Prostate gland (tissue), 2 donors: ENCODE measurements around the gene FTCD. TPM values are rescaled to one million over a fixed set of nuclear protein-coding genes. Genes with fewer than 3 reads are reported as not detected.
"Not testable (repeated sequence)": the region's sequence is repeated elsewhere in the genome, so short reads cannot be mapped to it uniquely, and the experiment has no call there.

ENCODE experiments used
- DNase-seq: peaks from one replicate; pipeline ENCODE4 v3.0.0-alpha.2; 2019; ENCODE audit warnings: low spot score
- H3K27ac ChIP-seq, 2 donors: fragments of 200-600 bp; sonication (generic); 2 replicates each; pipeline ENCODE4 v1.5.1; 2017 to 2019
- H3K27me3 ChIP-seq: fragments of 200-600 bp; sonication (generic); replicated peaks from 2 replicates; pipeline ENCODE4 v1.5.1; 2019; ENCODE audit not compliant: insufficient read depth
- H3K36me3 ChIP-seq, 2 donors: fragments of 200-600 bp; sonication (generic); 1 replicate in 1 of 2; 2 replicates in 1 of 2; pipeline versions ENCODE4 v1.5.1 to v1.8.1; 2017 to 2019
- H3K4me1 ChIP-seq: fragments of 200-600 bp; sonication (generic); replicated peaks from 2 replicates; pipeline ENCODE4 v1.5.1; 2019
- H3K4me3 ChIP-seq, 2 donors: fragments of 200-600 bp; sonication (generic); 2 replicates each; pipeline ENCODE4 v1.5.1; 2017 to 2019
- H3K9me3 ChIP-seq: fragments of 200-600 bp; sonication (generic); 2 replicates; pipeline ENCODE4 v1.5.1; 2017
- POLR2A ChIP-seq: fragments of 450-650 bp; IDR thresholded peaks from one replicate; pipeline ENCODE4 v1.6.1; 2016; ENCODE audit warnings: antibody characterized with exemption, mild to moderate bottlenecking
- POLR2AphosphoS5 ChIP-seq: sonication (generic); formaldehyde crosslinking; IDR thresholded peaks from one replicate; pipeline ENCODE4 v1.6.1; 2017; ENCODE audit warnings: antibody characterized with exemption
- WGBS: methylation state at CpG from one replicate; pipeline ENCODE4 v1.1.5; 2018; 5-methylcytosine and 5-hydroxymethylcytosine counted together
- intact Hi-C: fragments of 100-400 bp; cut with DNase I; formaldehyde crosslinking; loops from one replicate; pipeline ENCODE4 v1.14.2; 2022
- total RNA-seq, 2 donors: library from RNA; depleted of rRNA; stranded (reverse); fragments of >200 nt; gene quantifications; one replicate each; pipeline ENCODE4 v1.1.0, GENCODE V29; 2016
- TF ChIP-seq, protein P1 (sequence below), 4 experiments: fragments of 200-600 bp in 2 of 4; fragments of 450-650 bp in 2 of 4; sonication (generic) in 2 of 4; IDR thresholded peaks; 1 replicate in 3 of 4; 2 replicates in 1 of 4; pipeline ENCODE4 v1.5.1; 2016 to 2019; ENCODE audit warnings: antibody characterized with exemption in 4 of 4, mild to moderate bottlenecking in 2 of 4, moderate library complexity in 2 of 4

Gene FTCD
- total RNA-seq, 2 donors from 2014 or later, result 1.4 to 19.0 TPM

DNA sequence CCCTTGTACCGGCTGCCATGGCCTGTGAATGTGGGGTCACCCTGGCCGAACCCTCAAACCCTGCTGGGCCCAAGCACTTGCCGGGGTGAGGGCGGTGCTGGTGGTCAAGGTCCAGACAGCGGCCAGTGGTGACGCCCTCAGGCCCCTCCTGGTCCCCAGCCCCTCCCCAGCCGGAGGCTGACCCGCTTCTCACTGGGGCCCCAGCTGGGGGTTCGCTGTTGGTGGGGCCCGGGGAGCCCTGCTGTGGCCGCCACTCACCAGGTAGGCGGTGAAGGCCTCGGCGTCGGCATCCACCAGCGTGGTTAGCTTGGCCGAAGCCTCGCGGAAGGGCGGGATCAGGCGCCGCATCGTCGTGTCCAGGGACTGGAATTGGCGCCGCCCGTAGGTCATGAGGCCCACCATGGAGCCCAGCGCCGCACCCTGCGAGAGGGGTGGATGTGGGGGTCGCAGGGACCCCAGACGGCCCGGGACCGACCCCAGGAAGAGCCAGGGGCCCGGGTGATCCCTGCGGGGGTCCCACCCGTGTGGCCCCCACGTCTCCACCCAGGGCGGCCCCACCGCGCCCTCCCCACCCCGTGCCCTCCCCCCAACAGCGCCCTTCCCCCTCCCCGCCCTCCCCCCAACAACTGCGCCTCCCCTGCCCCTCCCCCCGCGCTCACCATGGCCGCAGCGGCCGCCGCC, 10.1 kb downstream of the FTCD start:
- no peak overlapping the region for H3K27ac ChIP-seq
- no peaks in the 10 kb centered on the region for H3K4me1 ChIP-seq
- H3K27me3 ChIP-seq, result no peaks in the 10 kb centered on the region
- 95% methylated on average over 40 of the region's 51 CpGs for WGBS
- no peak overlapping the region for H3K4me3 ChIP-seq
- no peak for DNase-seq
- TF ChIP-seq, protein P1, sequence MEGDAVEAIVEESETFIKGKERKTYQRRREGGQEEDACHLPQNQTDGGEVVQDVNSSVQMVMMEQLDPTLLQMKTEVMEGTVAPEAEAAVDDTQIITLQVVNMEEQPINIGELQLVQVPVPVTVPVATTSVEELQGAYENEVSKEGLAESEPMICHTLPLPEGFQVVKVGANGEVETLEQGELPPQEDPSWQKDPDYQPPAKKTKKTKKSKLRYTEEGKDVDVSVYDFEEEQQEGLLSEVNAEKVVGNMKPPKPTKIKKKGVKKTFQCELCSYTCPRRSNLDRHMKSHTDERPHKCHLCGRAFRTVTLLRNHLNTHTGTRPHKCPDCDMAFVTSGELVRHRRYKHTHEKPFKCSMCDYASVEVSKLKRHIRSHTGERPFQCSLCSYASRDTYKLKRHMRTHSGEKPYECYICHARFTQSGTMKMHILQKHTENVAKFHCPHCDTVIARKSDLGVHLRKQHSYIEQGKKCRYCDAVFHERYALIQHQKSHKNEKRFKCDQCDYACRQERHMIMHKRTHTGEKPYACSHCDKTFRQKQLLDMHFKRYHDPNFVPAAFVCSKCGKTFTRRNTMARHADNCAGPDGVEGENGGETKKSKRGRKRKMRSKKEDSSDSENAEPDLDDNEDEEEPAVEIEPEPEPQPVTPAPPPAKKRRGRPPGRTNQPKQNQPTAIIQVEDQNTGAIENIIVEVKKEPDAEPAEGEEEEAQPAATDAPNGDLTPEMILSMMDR (IDR thresholded peaks at IDR 0.05), result no peak
- TF ChIP-seq POLR2AphosphoS5 (no peak), POLR2A (no peak)
- intact Hi-C loops, result loop anchor here (10.0 kb wide), 1 partner anchor 140 kb away; the partner anchor contains the start of genes MCM3AP and YBEY
- H3K36me3 ChIP-seq, result no peaks in the 10 kb centered on the region
- no peaks in the 10 kb centered on the region for H3K9me3 ChIP-seq

DNA sequence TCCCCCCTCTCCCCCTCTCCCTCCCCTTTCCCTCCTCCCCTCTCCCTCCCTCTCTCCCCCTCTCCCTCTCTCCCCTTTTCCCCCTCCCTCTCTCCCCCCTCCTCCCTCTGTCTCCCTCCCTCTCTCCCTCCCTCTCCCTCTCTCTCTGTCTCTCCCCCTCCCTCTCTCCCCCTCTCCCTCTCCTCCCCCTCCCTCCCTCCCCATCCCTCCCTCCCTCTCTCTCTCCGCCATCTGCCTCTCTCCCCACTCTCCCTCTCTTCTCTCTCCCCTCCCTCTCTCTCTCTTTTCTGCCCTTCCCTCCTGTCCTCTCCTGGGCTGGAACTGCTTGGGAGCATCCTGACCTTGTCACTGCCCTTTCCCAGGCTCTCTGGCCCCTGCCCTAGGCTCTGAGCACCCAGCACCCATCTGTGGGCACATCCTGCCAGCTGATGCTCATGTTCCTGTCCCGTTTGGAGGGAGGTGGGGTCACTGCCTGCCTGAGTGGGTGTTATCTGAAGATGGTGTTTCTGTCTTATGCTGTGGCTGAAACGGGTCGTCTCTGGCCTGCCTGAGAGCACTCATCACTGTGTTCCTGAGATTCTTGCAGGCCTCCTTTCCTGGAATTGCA, 10.8 kb downstream of the FTCD start:
- Histone ChIP-seq H3K27me3 (no peaks in the 10 kb centered on the region), H3K9me3 (no peaks in the 10 kb centered on the region), H3K27ac (peak overlapping the region in 1 of 2 donors; percentile 69), H3K36me3 (no peaks in the 10 kb centered on the region), H3K4me1 (no peaks in the 10 kb centered on the region), H3K4me3 (no peak overlapping the region)
- DNase-seq, result no peak
- intact Hi-C loops, result loop anchor here (5.0 to 10.0 kb wide), 3 partner anchors 38 to 140 kb away; partner anchors contain the start of genes LSS, MCM3AP, SPATC1L and YBEY
- TF ChIP-seq POLR2A (no peak), POLR2AphosphoS5 (no peak)
- TF ChIP-seq, protein P1 (IDR thresholded peaks at IDR 0.05), result no peak
- WGBS, result 48% methylated on average over 4 of the region's 4 CpGs

DNA sequence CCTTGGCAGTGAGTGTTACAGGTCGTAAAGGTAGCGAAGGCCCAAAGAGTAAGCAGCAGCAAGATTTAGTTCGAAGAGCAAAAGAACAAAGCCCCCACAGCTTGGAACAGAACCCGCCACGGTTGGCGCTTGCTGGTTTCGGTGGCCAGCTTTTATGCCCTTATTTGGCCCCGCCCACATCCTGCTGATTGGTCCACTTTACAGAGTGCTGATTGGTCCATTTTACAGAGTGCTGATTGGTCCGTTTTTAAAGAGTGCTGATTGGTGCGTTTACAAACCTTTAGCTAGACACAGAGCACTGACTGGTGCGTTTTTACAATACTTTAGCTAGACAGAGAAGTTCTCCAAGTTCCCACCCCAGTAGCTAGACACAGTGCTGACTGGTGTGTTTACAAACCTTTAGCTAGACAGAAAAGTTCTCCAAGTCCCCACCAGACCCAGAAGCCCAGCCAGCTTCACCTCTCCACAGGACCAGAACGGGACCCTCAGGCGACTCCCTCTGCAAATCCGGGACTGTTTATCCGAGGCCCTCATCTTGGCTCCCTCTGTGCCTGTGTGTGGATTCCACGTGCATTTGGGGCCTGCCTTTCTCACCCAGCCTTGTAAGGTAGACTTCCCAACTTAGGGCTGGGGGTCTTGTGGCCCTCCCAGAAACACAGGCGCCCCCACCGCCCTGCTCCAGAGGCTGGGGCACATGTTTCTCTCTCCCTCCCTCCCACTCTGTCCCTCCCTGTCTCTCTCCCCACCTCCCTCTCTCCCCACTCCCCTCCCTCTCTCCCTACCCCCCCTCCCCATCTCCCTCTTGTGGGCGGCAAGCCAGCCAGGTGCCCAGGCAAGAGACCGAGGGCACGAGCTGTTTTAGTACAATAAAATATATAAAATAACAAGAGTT, 12.6 kb downstream of the FTCD start:
- Histone ChIP-seq H3K9me3 (no peaks in the 10 kb centered on the region), H3K4me1 (no peaks in the 10 kb centered on the region), H3K27me3 (no peaks in the 10 kb centered on the region), H3K4me3 (no peak overlapping the region), H3K36me3 (no peaks in the 10 kb centered on the region), H3K27ac (no peak overlapping the region)
- intact Hi-C loops, result loop anchor here (5.0 to 10.0 kb wide), 3 partner anchors 39 to 142 kb away; partner anchors contain the start of genes LSS, MCM3AP, SPATC1L and YBEY
- no peak for TF ChIP-seq POLR2AphosphoS5
- TF ChIP-seq POLR2A, result no peak
- TF ChIP-seq, protein P1 (IDR thresholded peaks at IDR 0.05), result no peak
- DNase-seq, result no peak
- 74% methylated on average over 21 of the region's 21 CpGs for WGBS

DNA sequence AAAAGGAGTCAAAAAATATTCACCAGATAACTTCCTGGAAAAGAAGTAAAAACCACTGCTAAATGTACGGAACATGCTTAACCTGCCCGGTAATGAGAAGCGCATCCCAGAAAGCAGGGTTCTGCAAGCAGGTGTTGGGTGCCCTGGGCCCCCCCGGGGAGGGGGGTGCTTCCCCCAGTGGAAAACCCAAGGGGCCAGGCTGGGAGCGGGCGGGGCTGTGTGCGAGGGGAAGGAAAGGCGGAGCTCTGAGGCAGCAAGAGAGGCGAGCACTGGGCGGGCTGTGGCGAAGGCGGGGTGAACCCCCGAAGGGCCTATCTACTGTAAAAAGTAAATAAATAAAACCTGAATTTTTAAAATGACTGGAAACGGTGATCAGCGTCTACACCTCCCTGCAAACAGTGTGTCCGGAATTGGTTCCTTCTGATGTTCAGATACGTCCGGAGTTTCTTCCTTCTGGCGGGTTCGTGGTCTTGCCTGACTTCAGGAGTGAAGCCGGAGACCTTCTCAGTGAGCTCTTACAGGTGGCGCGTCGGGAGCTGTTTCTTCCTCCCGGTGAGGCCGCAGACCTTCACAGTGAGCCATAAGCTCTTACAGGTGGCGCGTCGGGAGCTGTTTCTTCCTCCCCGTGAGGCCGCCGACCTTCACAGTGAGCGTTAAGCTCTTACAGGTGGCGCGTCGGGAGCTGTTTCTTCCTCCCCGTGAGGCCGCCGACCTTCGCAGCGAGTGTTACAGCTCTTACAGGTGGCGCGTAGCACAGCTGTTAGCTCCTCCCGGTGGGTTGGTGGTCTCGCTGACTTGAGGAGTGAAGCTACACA, 13.4 kb downstream of the FTCD start:
- Histone ChIP-seq H3K27ac (no peak overlapping the region), H3K27me3 (no peaks in the 10 kb centered on the region), H3K4me1 (no peaks in the 10 kb centered on the region), H3K36me3 (no peaks in the 10 kb centered on the region), H3K9me3 (no peaks in the 10 kb centered on the region), H3K4me3 (no peak overlapping the region)
- TF ChIP-seq POLR2A (no peak), POLR2AphosphoS5 (no peak)
- TF ChIP-seq, protein P1 (IDR thresholded peaks at IDR 0.05), result no peak
- DNase-seq, result no peak
- intact Hi-C loops, result loop anchor here (5.0 to 10.0 kb wide), 3 partner anchors 40 to 143 kb away; partner anchors contain the start of genes LSS, MCM3AP, SPATC1L and YBEY
- 88% methylated on average over 45 of the region's 45 CpGs for WGBS

DNA sequence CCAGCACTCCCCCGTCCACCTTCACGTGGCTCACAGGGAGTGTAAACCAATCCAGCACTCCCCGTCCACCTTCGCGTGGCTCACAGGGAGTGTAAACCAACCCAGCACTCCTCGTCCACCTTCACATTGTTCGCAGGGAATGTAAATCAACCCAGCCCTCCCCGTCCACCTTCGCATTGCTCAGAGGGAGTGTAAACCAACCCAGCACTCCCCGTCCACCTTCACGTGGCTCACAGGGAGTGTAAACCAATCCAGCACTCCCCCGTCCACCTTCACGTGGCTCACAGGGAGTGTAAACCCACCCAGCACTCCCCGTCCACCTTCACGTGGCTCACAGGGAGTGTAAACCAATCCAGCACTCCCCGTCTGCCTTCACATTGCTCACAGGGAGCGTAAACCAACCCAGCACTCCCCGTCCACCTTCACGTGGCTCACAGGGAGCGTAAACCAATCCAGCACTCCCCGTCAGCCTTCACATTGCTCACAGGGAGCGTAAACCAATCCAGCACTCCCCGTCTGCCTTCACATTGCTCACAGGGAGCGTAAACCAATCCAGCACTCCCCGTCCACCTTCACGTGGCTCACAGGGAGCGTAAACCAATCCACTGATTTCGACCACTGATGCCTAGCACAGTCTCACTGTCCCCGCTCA, 14.9 kb downstream of the FTCD start:
- not testable (repeated sequence) for H3K9me3 ChIP-seq, H3K4me3 ChIP-seq, DNase-seq, H3K4me1 ChIP-seq, H3K36me3 ChIP-seq, H3K27me3 ChIP-seq
- intact Hi-C loops, result loop anchor here (5.0 to 10.0 kb wide), 3 partner anchors 42 to 144 kb away; partner anchors contain the start of genes LSS, MCM3AP, SPATC1L and YBEY
- peak overlapping the region in 1 of 2 donors; percentile 19 for H3K27ac ChIP-seq
- 25% methylated on average over 29 of the region's 29 CpGs for WGBS
